H9 (cell line): ENCODE measurements around the gene GPC6. TPM values are rescaled to one million over a fixed set of nuclear protein-coding genes. Genes with fewer than 3 reads are reported as not detected.

Experiments used
- DNase-seq: peaks from one replicate; pipeline ENCODE4 v3.0.0-alpha.2; 2017
- H2AFZ ChIP-seq: one replicate; pipeline ENCODE4 v1.6.1; 2013; ENCODE audit warnings: mild to moderate bottlenecking, low read length, control low read depth, moderate library complexity
- H2AK5ac ChIP-seq: 2 replicates; pipeline ENCODE4 v1.6.1; 2013; ENCODE audit warnings: low read length, control low read depth, mixed read lengths; ENCODE audit not compliant: insufficient read length
- H2BK120ac ChIP-seq: one replicate; pipeline ENCODE4 v1.6.1; 2013; ENCODE audit warnings: low read depth, mild to moderate bottlenecking, low read length, control low read depth, inconsistent platforms; ENCODE audit not compliant: poor library complexity, severe bottlenecking
- H2BK12ac ChIP-seq: 2 replicates; pipeline ENCODE4 v1.6.1; 2013; ENCODE audit warnings: low read length, control low read depth, mixed read lengths, low read depth; ENCODE audit not compliant: insufficient read length
- H2BK15ac ChIP-seq: 2 replicates; pipeline ENCODE4 v1.6.1; 2013; ENCODE audit warnings: low read depth, low read length, control low read depth
- H2BK20ac ChIP-seq: one replicate; pipeline ENCODE4 v1.6.1; 2013; ENCODE audit warnings: low read depth, mild to moderate bottlenecking, low read length, control low read depth, inconsistent platforms; ENCODE audit not compliant: poor library complexity, severe bottlenecking
- H2BK5ac ChIP-seq: 2 replicates; pipeline ENCODE4 v1.6.1; 2013; ENCODE audit warnings: low read length, control low read depth, mixed read lengths; ENCODE audit not compliant: insufficient read length
- H3K14ac ChIP-seq: 2 replicates; pipeline ENCODE4 v1.6.1; 2013; ENCODE audit warnings: low read length, control low read depth; ENCODE audit not compliant: insufficient read depth
- H3K18ac ChIP-seq: 2 replicates; pipeline ENCODE4 v1.6.1; 2013; ENCODE audit warnings: low read depth, mild to moderate bottlenecking, mixed read lengths, low read length, control low read depth; ENCODE audit not compliant: insufficient read length
- H3K23ac ChIP-seq: 2 replicates; pipeline ENCODE4 v1.6.1; 2013; ENCODE audit warnings: low read length, control low read depth, mixed read lengths, low read depth; ENCODE audit not compliant: insufficient read length
- H3K23me2 ChIP-seq: 2 replicates; pipeline ENCODE4 v1.6.1; 2013; ENCODE audit warnings: low read depth, mild to moderate bottlenecking, mixed read lengths, low read length, control low read depth; ENCODE audit not compliant: insufficient read length, poor library complexity, severe bottlenecking
- H3K27ac ChIP-seq: 2 replicates; pipeline ENCODE4 v1.5.1; 2013; ENCODE audit warnings: low read length, control low read depth, mixed read lengths, low read depth; ENCODE audit not compliant: insufficient read length
- H3K27me3 ChIP-seq: 2 replicates; pipeline ENCODE4 v1.6.1; 2013; ENCODE audit warnings: low read length, control low read depth, inconsistent platforms; ENCODE audit not compliant: insufficient read depth
- H3K4ac ChIP-seq: 2 replicates; pipeline ENCODE4 v1.6.1; 2013; ENCODE audit warnings: low read depth, mild to moderate bottlenecking, control low read depth, inconsistent platforms, low read length, moderate library complexity
- H3K4me1 ChIP-seq: 2 replicates; pipeline ENCODE4 v1.6.1; 2013; ENCODE audit warnings: low read length, control low read depth, inconsistent platforms; ENCODE audit not compliant: insufficient read depth
- H3K4me2 ChIP-seq: 2 replicates; pipeline ENCODE4 v1.6.1; 2013; ENCODE audit warnings: low read length, control low read depth, mixed read lengths; ENCODE audit not compliant: insufficient read length, insufficient read depth
- H3K56ac ChIP-seq: 2 replicates; pipeline ENCODE4 v1.6.1; 2013; ENCODE audit warnings: low read depth, mild to moderate bottlenecking, mixed read lengths, low read length, control low read depth; ENCODE audit not compliant: insufficient read length
- H3K79me1 ChIP-seq: 2 replicates; pipeline ENCODE4 v1.6.1; 2013; ENCODE audit warnings: low read depth, mild to moderate bottlenecking, moderate library complexity, low read length, control low read depth, inconsistent platforms; ENCODE audit not compliant: insufficient read depth, poor library complexity, severe bottlenecking
- H3K79me2 ChIP-seq: 2 replicates; pipeline ENCODE4 v1.6.1; 2013; ENCODE audit warnings: low read length, control low read depth, inconsistent platforms; ENCODE audit not compliant: insufficient read depth
- H3K9ac ChIP-seq: 2 replicates; pipeline ENCODE4 v1.6.1; 2013; ENCODE audit warnings: low read length, control low read depth, mixed read lengths; ENCODE audit not compliant: insufficient read length; ENCODE audit errors: extremely low read depth
- H3K9me3 ChIP-seq: one replicate; pipeline ENCODE4 v1.6.1; 2013; ENCODE audit warnings: low read depth, low read length, inconsistent platforms; ENCODE audit not compliant: control insufficient read depth
- H3T11ph ChIP-seq: one replicate; pipeline ENCODE4 v1.6.1; 2013; ENCODE audit warnings: mild to moderate bottlenecking, low read length, control low read depth, inconsistent platforms
- H4K20me1 ChIP-seq: one replicate; pipeline ENCODE4 v1.6.1; 2013; ENCODE audit not compliant: control insufficient read depth, insufficient read length, insufficient read depth
- H4K5ac ChIP-seq: 2 replicates; pipeline ENCODE4 v1.6.1; 2013; ENCODE audit warnings: low read depth, mild to moderate bottlenecking, mixed read lengths, low read length, control low read depth; ENCODE audit not compliant: insufficient read length
- H4K8ac ChIP-seq: replicated peaks from 2 replicates; pipeline ENCODE4 v1.6.1; 2013; ENCODE audit warnings: low read length, control low read depth, mixed read lengths, low read depth; ENCODE audit not compliant: insufficient read length
- H4K91ac ChIP-seq: 2 replicates; pipeline ENCODE4 v1.6.1; 2013; ENCODE audit warnings: low read depth, mild to moderate bottlenecking, moderate library complexity, mixed read lengths, low read length, control low read depth; ENCODE audit not compliant: insufficient read length
- H3K27ac Mint-ChIP-seq, 3 experiments: 2 replicates in 2 of 3; 3 replicates in 1 of 3; pipeline ENCODE4 v1.8.0; 2020 to 2021; ENCODE audit warnings: mixed read lengths in 3 of 3, mild to moderate bottlenecking in 1 of 3, moderate library complexity in 1 of 3
- H3K27me3 Mint-ChIP-seq: 2 replicates; pipeline ENCODE4 v1.8.0; 2021; ENCODE audit warnings: low read depth, mild to moderate bottlenecking, moderate library complexity, mixed read lengths
- H3K36me3 Mint-ChIP-seq, 3 experiments: 2 replicates in 2 of 3; 3 replicates in 1 of 3; pipeline ENCODE4 v1.8.0; 2020 to 2021; ENCODE audit warnings: low read depth in 3 of 3, mixed read lengths in 3 of 3; ENCODE audit not compliant: insufficient read depth in 1 of 3
- H3K4me1 Mint-ChIP-seq, 2 experiments: 2 replicates each; pipeline ENCODE4 v1.8.0; 2020; ENCODE audit warnings: mixed read lengths in 2 of 2
- H3K4me3 Mint-ChIP-seq, 2 experiments: 2 replicates in 1 of 2; 3 replicates in 1 of 2; pipeline ENCODE4 v1.8.0; 2020 to 2021; ENCODE audit warnings: mild to moderate bottlenecking in 2 of 2, mixed read lengths in 2 of 2, moderate library complexity in 1 of 2
- H3K9me3 Mint-ChIP-seq, 2 experiments: 2 replicates in 1 of 2; 3 replicates in 1 of 2; pipeline ENCODE4 v1.8.0; 2020; ENCODE audit warnings: mild to moderate bottlenecking in 2 of 2, mixed read lengths in 2 of 2, moderate library complexity in 1 of 2
- WGBS: extraction: QIAGEN DNeasy Blood & Tissue Kit; methylation state at CpG from one replicate; pipeline ENCODE4 v1.1.7; 2013; ENCODE audit warnings: missing lambda C conversion rate, low lambda C conversion rate, mixed read lengths; ENCODE audit not compliant: insufficient read length; ENCODE audit errors: extremely low coverage; 5-methylcytosine and 5-hydroxymethylcytosine counted together
- total RNA-seq: library from RNA; stranded (reverse); gene quantifications from 2 replicates; pipeline ENCODE4 v1.2.1, GENCODE V29; 2021
- TF ChIP-seq, protein P1 (sequence below): fragments of 200-600 bp; sonication (generic); conservative IDR thresholded peaks from 3 replicates; pipeline ENCODE4 v1.8.0; 2021; ENCODE audit warnings: antibody characterized with exemption, mild to moderate bottlenecking

GPC6 gene
- total RNA-seq, 1 experiment from 2014 or later, result 15.6 TPM

DNA sequence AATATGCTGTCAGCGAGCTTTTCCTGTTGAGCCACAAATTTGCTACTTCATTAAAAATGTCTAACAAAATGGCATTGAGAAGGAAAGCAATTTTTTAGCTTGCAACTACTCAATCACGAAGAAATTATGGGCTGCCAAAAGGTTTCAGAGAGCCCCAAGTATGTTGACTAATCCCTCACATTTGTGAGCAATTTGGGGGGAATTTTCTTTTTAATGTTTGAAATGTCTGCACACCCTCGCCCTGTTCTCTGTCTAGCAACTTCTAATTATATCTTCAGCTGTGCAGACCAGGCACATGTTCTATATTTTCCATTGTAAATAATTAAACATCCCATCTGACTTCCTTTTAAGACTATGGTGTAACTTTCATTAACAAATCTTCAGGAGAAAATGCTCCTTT, 1060.0 kb downstream of the GPC6 start:
- Histone ChIP-seq H3K9ac (no peak overlapping the region), H3K9me3 (no peaks in the 10 kb centered on the region), H2AFZ (no peak overlapping the region), H3K4me1 (no peaks in the 10 kb centered on the region), H3K4ac (no peak overlapping the region), H3K79me2 (no peaks in the 10 kb centered on the region), H3K27ac (no peak overlapping the region), H4K8ac (no peak overlapping the region), H2BK120ac (no peak overlapping the region), H3T11ph (no peak overlapping the region), H2BK12ac (no peak overlapping the region), H3K18ac (no peak overlapping the region), H2BK5ac (no peak overlapping the region), H3K14ac (no peak overlapping the region), H4K20me1 (no peaks in the 10 kb centered on the region), H3K4me2 (no peak overlapping the region), H3K23ac (no peak overlapping the region), H4K91ac (no peak overlapping the region), H3K79me1 (no peaks in the 10 kb centered on the region), H2BK15ac (no peak overlapping the region), H3K56ac (no peak overlapping the region), H2AK5ac (no peak overlapping the region), H3K27me3 (no peaks in the 10 kb centered on the region), H4K5ac (no peak overlapping the region), H2BK20ac (no peak overlapping the region), H3K23me2 (no peaks in the 10 kb centered on the region)
- WGBS, result no CpG with 5 or more reads among the region's 3 CpGs
- Mint-ChIP-seq H3K9me3 (no peaks in the 10 kb centered on the region), H3K27ac (no peak overlapping the region), H3K27me3 (no peaks in the 10 kb centered on the region), H3K36me3 (no peaks in the 10 kb centered on the region), H3K4me3 (no peak overlapping the region), H3K4me1 (no peaks in the 10 kb centered on the region)
- no peak for DNase-seq
- TF ChIP-seq, protein P1, sequence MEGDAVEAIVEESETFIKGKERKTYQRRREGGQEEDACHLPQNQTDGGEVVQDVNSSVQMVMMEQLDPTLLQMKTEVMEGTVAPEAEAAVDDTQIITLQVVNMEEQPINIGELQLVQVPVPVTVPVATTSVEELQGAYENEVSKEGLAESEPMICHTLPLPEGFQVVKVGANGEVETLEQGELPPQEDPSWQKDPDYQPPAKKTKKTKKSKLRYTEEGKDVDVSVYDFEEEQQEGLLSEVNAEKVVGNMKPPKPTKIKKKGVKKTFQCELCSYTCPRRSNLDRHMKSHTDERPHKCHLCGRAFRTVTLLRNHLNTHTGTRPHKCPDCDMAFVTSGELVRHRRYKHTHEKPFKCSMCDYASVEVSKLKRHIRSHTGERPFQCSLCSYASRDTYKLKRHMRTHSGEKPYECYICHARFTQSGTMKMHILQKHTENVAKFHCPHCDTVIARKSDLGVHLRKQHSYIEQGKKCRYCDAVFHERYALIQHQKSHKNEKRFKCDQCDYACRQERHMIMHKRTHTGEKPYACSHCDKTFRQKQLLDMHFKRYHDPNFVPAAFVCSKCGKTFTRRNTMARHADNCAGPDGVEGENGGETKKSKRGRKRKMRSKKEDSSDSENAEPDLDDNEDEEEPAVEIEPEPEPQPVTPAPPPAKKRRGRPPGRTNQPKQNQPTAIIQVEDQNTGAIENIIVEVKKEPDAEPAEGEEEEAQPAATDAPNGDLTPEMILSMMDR, result no peak
